HG02623 (cell line): ENCODE results near the gene TMEM26.

ENCODE experiments used
- ATAC-seq: cut with Tn5 transposase; IDR thresholded peaks from one replicate; pipeline ENCODE4 v1.9.1; 2021; ENCODE audit warnings: moderate library complexity; ENCODE audit not compliant: unreplicated experiment

The TMEM26 gene

GRCh38 chr10:61463035-61463909 is 10.1 kb upstream of the TMEM26 start:
- ATAC-seq: no peak

- no peak for ATAC-seq
These were observed 7.7 kb upstream of the TMEM26 start for GRCh38 chr10:61460835-61461234.

- ATAC-seq: no peak
These were observed 4.8 kb upstream of the TMEM26 start for GRCh38 chr10:61458031-61458430.

- ATAC-seq: no peak
These were observed 3.1 kb upstream of the TMEM26 start for GRCh38 chr10:61456095-61456789.

- no peak for ATAC-seq
These were observed 2.5 kb upstream of the TMEM26 start for GRCh38 chr10:61455656-61456055.

GRCh38 chr10:61454541-61454940 is 1.4 kb upstream of the TMEM26 start:
- no peak for ATAC-seq

- ATAC-seq: no peak
These were observed 980 bp downstream of the TMEM26 start for GRCh38 chr10:61452151-61452651.

- no peak for ATAC-seq
These were observed 1.8 kb downstream of the TMEM26 start for GRCh38 chr10:61451357-61451756.

GRCh38 chr10:61448841-61449600 is 4.2 kb downstream of the TMEM26 start:
- no peak for ATAC-seq

- no peak for ATAC-seq
These were observed 5.1 kb downstream of the TMEM26 start for GRCh38 chr10:61448091-61448490.

GRCh38 chr10:61439058-61439609 is 14.0 kb downstream of the TMEM26 start:
- no peak for ATAC-seq

- ATAC-seq: no peak
These were observed 14.8 kb downstream of the TMEM26 start for GRCh38 chr10:61438141-61438988.

- no peak for ATAC-seq
These were observed 30.0 kb downstream of the TMEM26 start for GRCh38 chr10:61423178-61423577.

- no peak for ATAC-seq
These were observed 35.5 kb downstream of the TMEM26 start for GRCh38 chr10:61417661-61418060.

- no peak for ATAC-seq
These were observed 37.4 kb downstream of the TMEM26 start for GRCh38 chr10:61415824-61416223.

- ATAC-seq: no peak
These were observed 41.5 kb downstream of the TMEM26 start for GRCh38 chr10:61411706-61412105.

- no peak for ATAC-seq
These were observed 42.7 kb downstream of the TMEM26 start for GRCh38 chr10:61410353-61411070.

GRCh38 chr10:61409157-61409556 is 44.0 kb downstream of the TMEM26 start:
- ATAC-seq: no peak

- ATAC-seq: no peak
These were observed 45.1 kb downstream of the TMEM26 start for GRCh38 chr10:61408105-61408504.
